Activated naive CD4-positive, alpha-beta T cell treated with Interleukin-2 at 50 U/mL for 16 hours (primary cell): ENCODE data around the gene POLR3H.
"Not testable (repeated sequence)": the region's sequence is repeated elsewhere in the genome, so short reads cannot be mapped to it uniquely, and the experiment has no call there.

Source experiments
- DNase-seq: peaks from one replicate; pipeline ENCODE4 v3.0.0-alpha.2; 2020

The POLR3H gene

GRCh38 chr22:41563051-41563711 is 18.9 kb upstream of the POLR3H start:
- no peak for DNase-seq

- no peak for DNase-seq
Observed at GRCh38 chr22:41562461-41562860, 18.2 kb upstream of the POLR3H start.

DNA sequence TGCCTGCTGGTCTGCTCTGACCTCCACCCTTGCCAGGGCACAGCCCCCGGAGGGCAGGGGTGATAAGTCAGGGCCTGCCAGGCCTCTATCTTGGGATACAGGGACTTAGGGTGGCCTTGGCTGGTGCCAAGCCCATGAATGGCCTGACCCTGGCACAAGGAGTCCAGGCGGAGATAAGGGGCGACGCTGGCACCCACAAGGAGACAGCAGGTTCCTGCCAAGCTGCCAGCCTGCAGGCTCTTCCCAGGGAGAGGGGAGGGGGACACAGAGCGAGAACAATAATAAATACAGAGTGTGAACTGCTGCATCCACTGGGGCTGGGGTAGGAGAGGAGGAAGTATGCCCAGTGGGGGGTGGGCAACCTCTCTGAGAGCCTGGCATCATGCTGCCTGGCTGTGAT is 17.5 kb upstream of the POLR3H start:
- no peak for DNase-seq

DNA sequence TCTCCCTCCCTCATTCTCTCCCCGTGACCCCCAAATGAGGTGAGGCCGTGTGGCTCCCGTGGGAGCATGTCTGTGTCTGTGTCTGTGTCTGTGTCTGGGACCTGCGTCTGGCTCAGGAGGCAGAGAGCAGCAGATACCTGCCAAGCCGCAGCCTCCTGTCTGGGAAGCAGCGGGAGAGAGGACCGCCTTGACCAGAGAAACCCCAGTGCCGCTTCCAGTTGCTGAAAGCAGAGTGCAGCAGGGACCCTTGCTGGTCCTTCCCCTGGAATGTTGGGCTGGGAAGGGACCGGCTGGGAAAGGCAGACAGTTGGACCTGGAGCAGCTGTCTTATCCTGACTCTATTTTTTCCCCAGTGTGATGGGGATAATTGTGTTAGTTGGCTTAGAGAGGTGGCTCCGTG is 17.1 kb upstream of the POLR3H start:
- no peak for DNase-seq

DNA sequence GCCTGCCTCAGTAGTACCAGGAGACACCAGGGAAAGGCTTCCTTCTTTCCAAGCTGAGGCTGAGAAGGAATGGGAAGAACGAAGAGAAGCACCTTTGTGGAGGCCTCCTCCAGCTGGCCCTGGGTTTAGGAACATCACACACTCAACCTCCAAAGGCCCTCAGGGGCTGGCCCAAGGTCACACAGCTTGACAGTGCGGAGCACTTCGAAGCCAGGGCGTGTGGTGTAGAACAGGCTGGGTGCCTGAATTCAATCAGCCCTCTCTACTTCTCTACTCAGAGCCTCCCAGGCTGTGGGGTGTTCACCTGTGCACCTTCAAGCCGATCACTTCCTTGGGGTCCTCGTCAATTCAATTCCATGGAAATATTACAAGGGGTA is 15.8 kb upstream of the POLR3H start:
- DNase-seq = no peak

DNA sequence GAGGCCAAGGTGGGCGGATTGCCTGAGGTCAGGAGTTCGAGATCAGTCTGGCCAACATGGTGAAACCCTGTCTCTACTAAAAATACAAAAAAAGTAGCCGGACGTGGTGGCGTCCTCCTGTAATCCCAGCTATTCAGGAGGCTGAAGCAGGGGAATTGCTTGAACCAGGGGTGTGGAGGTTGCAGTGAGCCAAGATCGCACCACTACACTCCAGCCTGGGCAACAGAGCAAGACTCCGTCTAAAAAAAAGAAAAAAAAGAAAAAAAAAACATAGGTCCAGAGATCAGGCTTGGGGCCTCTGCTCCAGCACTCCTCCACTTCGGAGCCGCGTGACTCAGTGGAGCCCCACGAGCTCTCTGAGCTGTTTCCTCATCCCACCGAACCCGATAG is 14.0 kb upstream of the POLR3H start:
- not testable (repeated sequence) for DNase-seq

DNA sequence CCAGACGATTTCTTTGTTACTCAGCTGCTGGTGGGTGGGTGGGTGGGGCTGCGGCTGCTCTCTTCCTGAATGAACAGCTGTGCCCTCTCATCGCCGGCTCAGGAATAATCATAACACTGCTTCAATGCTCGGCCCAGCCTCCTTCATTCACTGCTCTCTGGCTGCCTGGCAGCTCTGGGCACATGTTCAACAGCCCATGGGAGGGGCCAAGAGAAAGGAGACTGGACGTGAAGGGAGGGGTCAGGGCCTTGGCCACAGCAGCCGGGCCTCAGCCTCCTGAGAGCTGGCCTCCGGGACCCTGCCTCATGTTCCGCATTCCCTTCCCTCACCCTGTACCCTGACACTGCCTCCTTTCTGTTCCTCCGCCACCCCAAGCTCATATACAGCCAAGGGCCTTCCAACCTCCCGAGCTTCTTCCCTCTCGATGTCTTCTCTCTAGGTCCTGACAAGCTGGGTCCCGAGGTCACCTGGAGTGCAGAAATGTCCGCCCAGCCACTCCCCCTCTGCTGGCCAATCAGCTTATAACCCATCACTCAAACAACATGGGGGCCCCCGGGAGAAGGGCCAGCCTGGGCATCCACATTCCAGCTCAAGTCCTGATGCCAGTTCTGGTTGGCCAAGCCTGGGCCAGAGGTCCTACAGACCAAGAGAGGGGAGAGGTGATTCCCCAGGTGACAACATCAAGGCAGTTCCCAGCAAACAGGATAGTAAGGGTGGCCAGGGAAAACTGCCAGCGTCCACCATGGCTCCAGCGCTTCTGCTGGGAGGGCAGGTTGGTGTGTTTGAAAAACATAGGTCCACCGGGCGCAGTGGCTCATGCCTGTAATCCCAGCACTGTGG is 13.4 kb upstream of the POLR3H start:
- DNase-seq = peak; percentile 7

DNA sequence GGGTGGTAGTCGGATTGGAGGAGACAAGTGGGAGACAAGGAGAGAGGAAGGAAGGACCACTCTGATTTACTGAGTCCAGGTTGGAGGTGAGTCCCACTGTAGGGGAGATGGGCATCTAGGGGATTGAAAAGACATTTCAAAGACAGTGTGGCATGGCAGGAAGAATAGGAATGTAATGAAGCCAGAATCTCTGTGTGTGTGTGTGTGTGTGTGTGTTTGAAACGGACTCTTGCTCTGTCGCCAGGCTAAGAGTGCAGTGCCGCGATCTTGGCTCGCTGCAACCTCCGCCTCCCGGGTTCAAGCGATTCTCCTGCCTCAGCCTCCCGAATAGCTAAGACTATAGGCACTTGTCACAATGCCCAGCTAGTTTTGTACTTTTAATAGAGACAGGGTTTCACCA is 12.3 kb upstream of the POLR3H start:
- no peak for DNase-seq

GRCh38 chr22:41555325-41555982 is 11.2 kb upstream of the POLR3H start:
- DNase-seq = no peak

- no peak for DNase-seq
Observed at GRCh38 chr22:41551877-41552582, 7.8 kb upstream of the POLR3H start.

- no peak for DNase-seq
Observed at GRCh38 chr22:41550952-41551491, 6.8 kb upstream of the POLR3H start.

GRCh38 chr22:41548830-41549211 is 4.6 kb upstream of the POLR3H start:
- DNase-seq = no peak

- no peak for DNase-seq
Observed at GRCh38 chr22:41544671-41545476, 604 bp upstream of the POLR3H start.

DNA sequence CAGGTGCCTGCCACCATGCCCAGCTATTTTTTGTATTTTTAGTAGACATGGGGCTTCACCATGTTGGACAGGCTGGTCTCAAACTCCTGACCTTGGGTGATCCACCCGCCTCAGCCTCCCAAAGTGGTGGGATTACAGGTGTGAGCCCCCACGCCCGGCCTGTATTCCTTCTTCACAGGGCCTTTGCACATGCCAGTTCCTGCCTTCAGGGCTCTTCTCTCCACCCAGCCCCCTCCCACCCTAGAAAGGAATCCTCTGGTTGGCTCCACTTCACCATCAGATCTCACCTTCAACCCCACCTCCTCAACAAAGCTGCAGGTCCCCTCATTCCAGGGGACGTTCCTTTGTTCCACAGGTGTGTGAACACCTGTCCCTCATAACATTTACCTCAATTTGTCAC is 2.0 kb downstream of the POLR3H start:
- DNase-seq = no peak

DNA sequence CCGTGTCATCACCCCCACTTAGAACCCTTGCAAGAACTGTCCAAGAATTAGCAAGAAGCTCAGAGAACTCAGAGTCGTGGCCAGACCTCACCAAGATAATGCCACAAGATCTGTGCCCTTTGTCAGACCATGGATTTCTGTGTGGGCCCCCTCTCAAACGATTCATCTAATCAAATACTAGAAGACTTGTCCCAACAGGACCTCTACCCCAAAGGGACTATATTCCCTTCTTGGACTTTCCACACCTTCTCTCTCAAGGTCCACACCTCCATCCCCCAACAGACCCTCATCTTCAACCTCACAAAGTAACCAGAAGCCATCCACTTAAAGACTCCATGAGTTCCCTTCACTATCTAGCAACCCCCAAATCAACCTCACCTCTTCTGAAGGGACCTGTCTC is 2.8 kb downstream of the POLR3H start:
- no peak for DNase-seq

- no peak for DNase-seq
Observed at GRCh38 chr22:41540365-41540764, 3.9 kb downstream of the POLR3H start.

DNA sequence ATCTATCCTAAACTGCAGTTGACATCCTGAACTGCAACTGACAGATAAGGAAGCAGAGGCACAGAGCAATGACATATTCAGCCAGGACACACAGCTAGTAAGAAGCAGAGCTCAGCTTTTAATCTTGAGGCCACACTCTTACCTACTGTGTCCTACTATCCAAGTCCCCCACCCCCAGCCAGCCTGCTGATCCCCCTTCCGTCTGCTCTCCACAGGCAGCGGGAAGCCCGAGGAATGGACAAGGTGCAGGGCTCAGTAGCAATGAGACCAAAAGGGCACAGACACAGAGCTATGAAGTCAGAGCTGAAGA is 4.3 kb downstream of the POLR3H start:
- no peak for DNase-seq

DNA sequence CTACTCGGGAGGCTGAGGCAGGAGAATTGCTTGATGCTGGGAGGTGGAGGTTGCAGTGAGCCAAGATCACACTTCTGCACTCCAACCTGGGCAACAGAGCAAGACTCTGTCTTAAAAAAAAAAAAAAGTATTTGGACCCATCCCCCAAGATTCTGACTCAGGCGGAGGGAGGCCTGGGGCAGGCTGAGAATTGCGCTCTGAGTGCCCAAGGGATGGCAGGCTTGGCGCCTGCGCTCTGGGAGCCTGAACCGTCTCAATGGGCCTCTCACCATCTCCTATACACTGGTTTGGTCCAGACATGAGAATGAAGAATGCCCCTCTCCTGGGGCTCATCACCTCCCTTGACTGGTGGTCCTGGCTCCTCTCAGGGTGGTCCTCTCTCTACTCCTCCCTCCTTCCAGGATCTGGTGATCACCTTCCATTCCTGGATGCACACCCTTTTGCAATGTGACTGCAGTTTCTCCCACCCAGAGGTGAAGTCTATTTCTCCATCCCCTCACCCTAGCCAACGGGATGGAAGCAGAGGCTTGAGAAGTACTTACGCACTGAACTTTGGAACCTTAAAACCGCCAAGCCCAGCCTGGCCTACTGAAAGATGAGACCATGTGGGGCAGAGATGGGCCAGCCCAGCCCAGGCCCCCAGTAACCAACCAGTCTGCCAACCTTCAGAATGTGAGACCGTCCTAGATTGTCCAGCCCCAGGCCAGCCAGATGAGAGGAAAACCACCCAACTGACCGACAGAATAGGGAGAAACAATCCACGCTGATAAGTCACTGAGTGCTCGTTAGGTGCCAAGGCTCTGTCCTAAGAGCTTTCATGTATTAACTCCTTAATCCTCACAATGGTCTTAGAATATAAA is 4.9 kb downstream of the POLR3H start:
- DNase-seq = no peak

DNA sequence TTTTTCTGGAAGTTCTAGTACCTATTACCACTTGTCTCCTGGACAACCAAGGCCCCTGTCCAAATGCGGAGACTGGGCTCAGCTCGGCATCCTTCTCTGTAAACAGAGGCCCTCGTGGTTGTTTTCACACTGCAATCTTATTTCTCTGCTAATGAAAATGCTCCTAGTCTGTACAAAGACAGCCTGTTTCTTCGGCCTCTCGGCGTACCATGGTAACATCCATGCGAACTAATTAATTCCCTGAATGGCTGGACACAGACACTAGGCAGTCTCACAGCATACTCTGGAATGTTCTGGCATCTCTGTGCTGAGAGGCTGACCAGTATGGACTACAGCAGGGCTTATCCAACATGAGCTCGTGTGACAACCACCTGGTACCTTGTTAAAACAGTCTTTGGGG is 5.7 kb downstream of the POLR3H start:
- no peak for DNase-seq

- DNase-seq = no peak
Observed at GRCh38 chr22:41537203-41537602, 7.1 kb downstream of the POLR3H start.

GRCh38 chr22:41535244-41535643 is 9.0 kb downstream of the POLR3H start:
- no peak for DNase-seq

DNA sequence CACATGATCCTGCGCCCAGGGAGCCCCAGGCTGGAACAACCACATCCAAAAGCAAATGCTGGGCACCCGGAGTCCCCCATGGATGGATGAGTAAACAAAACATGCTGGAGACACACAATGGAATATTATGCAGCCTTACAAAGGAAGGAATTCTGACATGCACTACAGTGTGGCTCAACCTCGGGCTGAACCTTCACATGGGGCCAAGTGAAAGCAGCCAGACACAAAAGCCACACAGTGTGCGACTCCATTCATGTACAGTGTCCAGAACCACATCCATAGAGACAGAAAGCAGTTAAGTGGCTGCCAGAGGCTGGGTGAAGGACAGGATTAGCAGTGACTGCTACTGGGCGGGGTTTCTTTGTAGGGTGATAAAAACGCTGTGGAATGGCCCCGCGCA is 10.1 kb downstream of the POLR3H start:
- DNase-seq = no peak
